ENCODE data around the gene ERBB4. TPM values are rescaled to one million over a fixed set of nuclear protein-coding genes. Genes with fewer than 3 reads are reported as not detected.
"Not testable (repeated sequence)": the region's sequence is repeated elsewhere in the genome, so short reads cannot be mapped to it uniquely, and the experiment has no call there.

ERBB4 gene
- total and polyA plus RNA-seq, 2 of the 8 experiments (the other 6 are each of a cell fraction or from before 2014, with no cell fraction given): 0.34 to 1.3 TPM

DNA sequence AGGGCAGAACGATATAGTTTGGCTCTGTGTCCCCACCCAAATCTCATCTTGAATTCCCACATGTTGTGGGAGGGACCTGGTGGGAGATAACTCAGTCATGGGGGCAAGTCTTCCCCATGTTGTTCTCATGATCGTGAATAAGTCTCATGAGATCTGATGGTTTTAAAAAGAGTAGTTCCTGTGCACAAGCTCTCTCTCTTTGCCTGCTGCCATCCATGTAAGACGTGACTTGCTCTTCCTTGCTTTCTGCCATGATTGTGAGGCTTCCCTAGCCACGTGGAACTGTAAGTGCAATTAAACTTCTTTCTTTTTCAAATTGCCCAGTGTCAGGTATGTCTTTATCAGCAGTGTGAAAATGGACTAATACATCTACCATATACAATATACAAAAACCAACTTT is 76.9 kb downstream of the ERBB4 start:
- FAIRE-seq; H3K4me1 ChIP-seq (replicated peaks in 1 of 4; ENCODE audit: control insufficient read depth in 3 of 4, insufficient read depth in 4 of 4, low read length in 3 of 4); DNase-seq (ENCODE audit: low read depth in 1 of 2, low spot score in 2 of 2); H3K4me3 ChIP-seq (ENCODE audit: extremely low read depth in 1 of 4, insufficient read depth in 2 of 4, low read depth in 3 of 4, low read length in 4 of 4); H2BK15ac ChIP-seq (ENCODE audit: low read length); H2BK5ac ChIP-seq (ENCODE audit: low read depth, low read length); H2AFZ ChIP-seq (ENCODE audit: low read length); H3K79me1 ChIP-seq (ENCODE audit: low read depth, low read length); H3K4me2 ChIP-seq (ENCODE audit: insufficient read depth in 1 of 2, low read depth in 2 of 2, low read length in 2 of 2); H3K23ac ChIP-seq (ENCODE audit: insufficient read length); H3K4ac ChIP-seq (replicated peaks; ENCODE audit: insufficient read length, low read depth, low read length); H4K91ac ChIP-seq (replicated peaks; ENCODE audit: insufficient read length, low read length); H2BK20ac ChIP-seq (ENCODE audit: low read length); H2BK120ac ChIP-seq (replicated peaks; ENCODE audit: low read depth, low read length); H3K9me3 ChIP-seq (ENCODE audit: insufficient read depth in 2 of 2, low read depth in 1 of 2, low read length in 1 of 2); H3K9ac ChIP-seq (replicated peaks in 1 of 4; ENCODE audit: extremely low read depth in 1 of 4, low read depth in 3 of 4, low read length in 3 of 4); H3K79me2 ChIP-seq (ENCODE audit: control insufficient read depth in 1 of 2, insufficient read depth in 2 of 2, low read length in 2 of 2); H3K18ac ChIP-seq (ENCODE audit: extremely low read depth, low read length); H2AK5ac ChIP-seq (ENCODE audit: low read depth, low read length); H4K8ac ChIP-seq (ENCODE audit: extremely low read depth, insufficient read depth, low read length); H3K36me3 ChIP-seq (ENCODE audit: control insufficient read depth in 2 of 4, insufficient read depth in 4 of 4, low read length in 3 of 4); H3K14ac ChIP-seq (ENCODE audit: insufficient read length); H4K20me1 ChIP-seq (replicated peaks in 1 of 2; ENCODE audit: control insufficient read depth in 1 of 2, insufficient read depth in 2 of 2, low read length in 2 of 2); H2BK12ac ChIP-seq (ENCODE audit: low read depth, low read length); H3K56ac ChIP-seq (replicated peaks; ENCODE audit: insufficient read length, low read depth, low read length); H4K5ac ChIP-seq (ENCODE audit: insufficient read length, low read depth, low read length); POLR2A ChIA-PET (ENCODE audit: partially characterized antibody); H3K27ac ChIP-seq (ENCODE audit: low read depth, low read length); H3K27me3 ChIP-seq (replicated peaks in 1 of 4; ENCODE audit: control insufficient read depth in 3 of 4, extremely low read depth in 1 of 4, insufficient read depth in 3 of 4, low read length in 3 of 4); H3K23me2 ChIP-seq (ENCODE audit: low read depth, low read length): not testable (repeated sequence)
- WGBS, 2 experiments (ENCODE audit: extremely low coverage in 1 of 2, insufficient coverage in 1 of 2, insufficient read length in 1 of 2, insufficient replicate concordance in 2 of 2, low coverage in 1 of 2, low lambda C conversion rate in 2 of 2, missing lambda C conversion rate in 1 of 2): 92% methylated on average over 4 of the region's 4 CpGs; no CpG with 5 or more reads in 1 of the 2 experiments
- CTCF ChIA-PET (ENCODE audit: partially characterized antibody): interaction anchor here (1.3 kb wide), 1 partner anchor 59 kb away, joined by 3 read pairs; no protein-coding TSS in a partner anchor
